ENCODE data around the gene SSC5D. TPM values are rescaled to one million over a fixed set of nuclear protein-coding genes. Genes with fewer than 3 reads are reported as not detected.

Gene SSC5D
- total and polyA plus RNA-seq, 9 of the 15 experiments (the other 6 are each of a cell fraction or from before 2014, with no cell fraction given), result 0.04 to 0.71 (median 0.14) TPM; not detected in 2

- TF ChIP-seq ZBTB40 (IDR thresholded peaks at IDR 0.05) (no peak), ZBTB40 (CRISPR knock-in tag; IDR thresholded peaks at IDR 0.05) (peak; percentile 31; the same call in 1 of the 2 replicates), SMAD2 (IDR thresholded peaks at IDR 0.05; ENCODE audit: low read depth, low read length) (no peak), MYNN (IDR thresholded peaks at IDR 0.05) (peak; percentile 50; the same call in 1 of the 2 replicates), MYNN (CRISPR knock-in tag; IDR thresholded peaks at IDR 0.05) (no peak), TSC22D4 (tag; IDR thresholded peaks at IDR 0.05) (no peak), KDM4B (IDR thresholded peaks at IDR 0.05; ENCODE audit: borderline replicate concordance in 2 of 2, low read depth in 1 of 2) (0 out of 4 replicates have a peak, but pooled peaks of 1 of the 2 experiments have one; percentile 38), MCM2 (IDR thresholded peaks at IDR 0.05; ENCODE audit: low read depth) (no peak), ZNF699 (CRISPR knock-in tag; IDR thresholded peaks at IDR 0.05; ENCODE audit: insufficient replicate concordance) (no peak), IRF2 (CRISPR knock-in tag; IDR thresholded peaks at IDR 0.05) (peak; percentile 85; the same call in 1 of the 2 replicates), ZNF644 (tag; IDR thresholded peaks at IDR 0.05; ENCODE audit: low read depth) (peak; percentile 72; the same call in 1 of the 2 replicates), MAX (CRISPR knock-in tag; IDR thresholded peaks at IDR 0.05) (peak; percentile 66; the same call in 1 of the 2 replicates), MYBL2 (IDR thresholded peaks at IDR 0.05; ENCODE audit: low read depth) (no peak), MYBL2 (CRISPR knock-in tag; IDR thresholded peaks at IDR 0.05; ENCODE audit: borderline replicate concordance) (0 out of 2 replicates have a peak, but pooled peaks have one; percentile 70), TOE1 (IDR thresholded peaks at IDR 0.05; ENCODE audit: borderline replicate concordance) (no peak), TOE1 (CRISPR knock-in tag; IDR thresholded peaks at IDR 0.05; ENCODE audit: borderline replicate concordance, low read depth) (peak; percentile 58; the same call in 1 of the 2 replicates), NFATC3 (IDR thresholded peaks at IDR 0.05) (no peak)
Measured at GRCh38 chr19:55527197-55528029, 39.2 kb downstream of the SSC5D start (continued).
